ENCODE results near the gene MTX3. TPM values are rescaled to one million over a fixed set of nuclear protein-coding genes. Genes with fewer than 3 reads are reported as not detected.
A peak's percentile ranks its signal among the peaks of the same experiment; 100 is the strongest.

The MTX3 gene
- total RNA-seq, 1 donor from 2014 or later: 16.8 TPM

DNA sequence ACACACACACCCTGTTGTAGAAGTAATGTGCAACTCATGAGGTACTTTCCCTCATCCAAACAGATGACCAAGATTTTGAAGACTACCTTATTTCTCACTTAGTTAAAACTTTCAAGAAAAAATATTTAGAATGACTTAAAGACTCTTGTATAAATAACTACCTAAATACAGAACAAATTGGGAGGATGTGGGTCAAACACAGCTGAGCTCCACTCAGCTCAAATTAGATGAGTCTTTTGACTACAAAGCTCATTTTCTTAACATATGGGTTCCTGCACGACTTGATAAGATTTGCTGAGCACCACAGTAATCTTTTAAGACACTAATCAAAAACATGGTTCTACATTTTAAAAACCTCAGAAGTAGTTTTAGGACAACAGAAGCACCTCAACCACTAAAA, 8.9 kb downstream of the MTX3 start:
- Histone ChIP-seq H3K27me3 (ENCODE audit: control insufficient read depth, insufficient read depth, low read length) (no peaks in the 10 kb centered on the region), H3K36me3 (ENCODE audit: control insufficient read depth, insufficient read depth, low read length) (no peaks in the 10 kb centered on the region), H3K4me3 (ENCODE audit: low read depth, low read length) (no peak overlapping the region)
- TF ChIP-seq, protein P1, sequence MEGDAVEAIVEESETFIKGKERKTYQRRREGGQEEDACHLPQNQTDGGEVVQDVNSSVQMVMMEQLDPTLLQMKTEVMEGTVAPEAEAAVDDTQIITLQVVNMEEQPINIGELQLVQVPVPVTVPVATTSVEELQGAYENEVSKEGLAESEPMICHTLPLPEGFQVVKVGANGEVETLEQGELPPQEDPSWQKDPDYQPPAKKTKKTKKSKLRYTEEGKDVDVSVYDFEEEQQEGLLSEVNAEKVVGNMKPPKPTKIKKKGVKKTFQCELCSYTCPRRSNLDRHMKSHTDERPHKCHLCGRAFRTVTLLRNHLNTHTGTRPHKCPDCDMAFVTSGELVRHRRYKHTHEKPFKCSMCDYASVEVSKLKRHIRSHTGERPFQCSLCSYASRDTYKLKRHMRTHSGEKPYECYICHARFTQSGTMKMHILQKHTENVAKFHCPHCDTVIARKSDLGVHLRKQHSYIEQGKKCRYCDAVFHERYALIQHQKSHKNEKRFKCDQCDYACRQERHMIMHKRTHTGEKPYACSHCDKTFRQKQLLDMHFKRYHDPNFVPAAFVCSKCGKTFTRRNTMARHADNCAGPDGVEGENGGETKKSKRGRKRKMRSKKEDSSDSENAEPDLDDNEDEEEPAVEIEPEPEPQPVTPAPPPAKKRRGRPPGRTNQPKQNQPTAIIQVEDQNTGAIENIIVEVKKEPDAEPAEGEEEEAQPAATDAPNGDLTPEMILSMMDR (IDR thresholded peaks at IDR 0.05; ENCODE audit: insufficient read depth, low read length, poor library complexity, severe bottlenecking): no peak
- DNase-seq (ENCODE audit: low read depth): no peak

DNA sequence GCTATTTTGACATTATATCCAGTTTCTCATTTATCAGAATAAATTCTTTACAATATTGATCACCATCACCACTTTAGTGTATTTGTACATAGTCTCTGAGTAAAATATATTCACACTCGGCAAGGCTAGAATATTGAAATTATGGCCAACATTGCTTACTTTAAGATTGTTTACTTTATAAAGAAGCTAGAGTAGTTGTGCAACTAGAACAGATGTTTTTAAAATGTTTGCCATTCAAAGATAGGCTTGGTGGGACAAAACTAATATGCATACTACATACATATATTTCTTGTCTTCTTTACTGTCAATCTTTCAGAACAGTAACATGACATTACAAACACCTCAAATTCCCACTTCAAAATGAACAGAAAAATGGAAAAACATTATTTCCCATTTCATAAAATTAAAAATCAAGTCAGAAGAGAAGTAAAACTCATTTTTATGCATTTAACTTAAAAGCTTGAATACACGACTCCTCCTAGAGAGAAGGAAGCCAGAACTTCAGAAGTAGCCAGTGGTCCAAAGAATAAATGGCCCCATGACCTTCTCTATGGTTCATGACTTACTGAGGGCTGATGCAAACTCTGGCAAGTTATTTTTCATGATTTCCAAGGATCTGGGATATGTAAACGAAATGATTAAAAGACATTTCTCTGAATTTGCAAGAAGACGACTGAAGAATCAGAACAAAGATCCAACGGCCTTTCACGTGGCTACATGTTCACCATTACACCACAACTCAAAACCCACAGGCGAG, 14.1 kb downstream of the MTX3 start:
- no peak for DNase-seq (ENCODE audit: low read depth)
- Histone ChIP-seq H3K27me3 (ENCODE audit: control insufficient read depth, insufficient read depth, low read length) (no peaks in the 10 kb centered on the region), H3K36me3 (ENCODE audit: control insufficient read depth, insufficient read depth, low read length) (no peaks in the 10 kb centered on the region), H3K4me3 (ENCODE audit: low read depth, low read length) (no peak overlapping the region)
- TF ChIP-seq, protein P1 (IDR thresholded peaks at IDR 0.05; ENCODE audit: insufficient read depth, low read length, poor library complexity, severe bottlenecking): no peak

DNA sequence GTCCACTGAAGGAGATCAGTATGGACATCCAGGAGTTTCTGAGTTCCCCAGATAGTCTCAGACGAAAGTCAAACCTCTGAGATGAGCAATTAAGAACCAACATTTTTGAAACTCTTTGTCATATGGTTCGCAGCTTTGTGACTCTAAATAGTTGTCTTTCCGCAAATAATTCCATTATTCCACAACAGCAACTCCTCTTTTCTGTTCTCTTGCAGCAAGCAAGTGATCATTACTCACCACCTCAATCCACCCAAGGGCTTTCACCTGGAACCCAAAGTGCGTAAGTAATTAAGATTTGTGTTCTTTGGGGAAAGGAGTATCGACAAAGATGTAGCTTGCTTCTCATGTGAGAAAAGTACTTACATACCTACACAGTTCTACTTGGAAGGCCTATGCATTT, 15.6 kb downstream of the MTX3 start:
- TF ChIP-seq, protein P1 (IDR thresholded peaks at IDR 0.05; ENCODE audit: insufficient read depth, low read length, poor library complexity, severe bottlenecking): no peak
- Histone ChIP-seq H3K27me3 (ENCODE audit: control insufficient read depth, insufficient read depth, low read length) (no peaks in the 10 kb centered on the region), H3K36me3 (ENCODE audit: control insufficient read depth, insufficient read depth, low read length) (no peaks in the 10 kb centered on the region), H3K4me3 (ENCODE audit: low read depth, low read length) (no peak overlapping the region)
- DNase-seq (ENCODE audit: low read depth): no peak

DNA sequence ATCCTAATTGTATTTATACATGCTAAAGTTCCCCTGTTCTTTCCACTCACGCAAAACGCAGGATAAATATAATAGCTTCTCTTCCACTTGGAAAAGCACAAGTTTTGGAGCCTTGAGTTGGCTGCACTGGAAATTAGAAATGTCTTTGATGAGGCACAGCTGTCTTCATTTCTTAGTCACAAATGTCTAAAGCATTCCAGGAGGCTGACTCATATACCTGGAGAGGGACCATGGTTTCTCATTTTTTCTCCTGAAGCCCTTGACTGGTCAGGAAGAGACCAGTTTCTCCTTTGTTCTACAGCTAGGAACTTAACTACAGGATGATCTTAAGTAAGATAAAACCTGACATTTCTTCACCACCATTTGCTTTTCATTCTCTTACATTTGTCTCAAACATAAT, 16.2 kb downstream of the MTX3 start:
- Histone ChIP-seq H3K36me3 (ENCODE audit: control insufficient read depth, insufficient read depth, low read length) (no peaks in the 10 kb centered on the region), H3K4me3 (ENCODE audit: low read depth, low read length) (no peak overlapping the region), H3K27me3 (ENCODE audit: control insufficient read depth, insufficient read depth, low read length) (no peaks in the 10 kb centered on the region)
- TF ChIP-seq, protein P1 (IDR thresholded peaks at IDR 0.05; ENCODE audit: insufficient read depth, low read length, poor library complexity, severe bottlenecking): no peak
- DNase-seq (ENCODE audit: low read depth): peak; percentile 56

DNA sequence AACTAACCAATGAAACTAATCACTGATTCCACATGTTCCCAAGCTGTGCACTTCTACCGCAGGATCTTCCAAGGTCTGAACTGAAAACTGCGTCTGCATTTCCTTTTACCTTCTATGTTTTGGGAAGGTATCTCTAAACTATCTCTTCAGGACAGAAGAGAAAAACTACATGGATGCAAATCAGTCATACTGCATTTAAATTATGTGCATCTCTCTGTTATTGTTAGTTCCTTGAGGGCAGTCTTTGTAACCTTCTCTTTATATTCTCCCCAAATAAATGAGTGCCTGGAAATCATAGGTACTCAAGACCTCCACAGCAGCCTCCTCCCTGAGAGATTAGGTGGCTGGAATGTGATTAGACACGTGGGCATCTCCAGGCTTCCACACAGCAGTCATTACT, 17.1 kb downstream of the MTX3 start:
- Histone ChIP-seq H3K36me3 (ENCODE audit: control insufficient read depth, insufficient read depth, low read length) (no peaks in the 10 kb centered on the region), H3K27me3 (ENCODE audit: control insufficient read depth, insufficient read depth, low read length) (no peaks in the 10 kb centered on the region), H3K4me3 (ENCODE audit: low read depth, low read length) (no peak overlapping the region)
- TF ChIP-seq, protein P1 (IDR thresholded peaks at IDR 0.05; ENCODE audit: insufficient read depth, low read length, poor library complexity, severe bottlenecking): no peak
- DNase-seq (ENCODE audit: low read depth): no peak

DNA sequence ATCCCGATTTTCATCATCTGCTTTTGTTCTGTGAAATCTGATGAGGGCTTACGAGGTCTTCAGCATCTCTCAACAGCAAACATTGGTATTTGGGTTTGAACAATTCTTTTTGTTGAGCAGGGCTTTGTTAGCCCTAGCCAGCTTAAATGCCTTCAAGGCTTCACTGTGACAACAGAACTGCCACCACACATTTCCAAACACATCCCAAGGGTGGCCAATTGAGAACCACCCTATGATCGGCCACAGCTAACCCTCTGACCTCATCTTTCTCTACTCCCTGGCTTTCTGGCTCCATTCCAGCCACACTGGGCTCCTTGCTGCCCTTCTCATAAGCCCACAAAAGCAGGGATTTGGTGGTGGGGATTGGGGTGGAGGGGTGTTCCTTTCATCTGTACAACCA, 17.6 kb downstream of the MTX3 start:
- H3K36me3 ChIP-seq (ENCODE audit: control insufficient read depth, insufficient read depth, low read length): no peaks in the 10 kb centered on the region
- H3K4me3 ChIP-seq (ENCODE audit: low read depth, low read length): no peak overlapping the region
- TF ChIP-seq, protein P1 (IDR thresholded peaks at IDR 0.05; ENCODE audit: insufficient read depth, low read length, poor library complexity, severe bottlenecking): no peak
- no peak for DNase-seq (ENCODE audit: low read depth)
- no peaks in the 10 kb centered on the region for H3K27me3 ChIP-seq (ENCODE audit: control insufficient read depth, insufficient read depth, low read length)

All from kidney epithelial cell (primary cell).